Airway epithelial cell (primary cell): ENCODE data around the gene PIK3CG. TPM values are rescaled to one million over a fixed set of nuclear protein-coding genes. Genes with fewer than 3 reads are reported as not detected.

ENCODE experiments used
- total RNA-seq: library from RNA; depleted of rRNA; stranded (reverse); fragments of >200 nt; gene quantifications from 2 replicates; pipeline ENCODE4 v1.2.3, GENCODE V29; 2015

Gene PIK3CG
- not detected in 2 replicates for total RNA-seq

DNA sequence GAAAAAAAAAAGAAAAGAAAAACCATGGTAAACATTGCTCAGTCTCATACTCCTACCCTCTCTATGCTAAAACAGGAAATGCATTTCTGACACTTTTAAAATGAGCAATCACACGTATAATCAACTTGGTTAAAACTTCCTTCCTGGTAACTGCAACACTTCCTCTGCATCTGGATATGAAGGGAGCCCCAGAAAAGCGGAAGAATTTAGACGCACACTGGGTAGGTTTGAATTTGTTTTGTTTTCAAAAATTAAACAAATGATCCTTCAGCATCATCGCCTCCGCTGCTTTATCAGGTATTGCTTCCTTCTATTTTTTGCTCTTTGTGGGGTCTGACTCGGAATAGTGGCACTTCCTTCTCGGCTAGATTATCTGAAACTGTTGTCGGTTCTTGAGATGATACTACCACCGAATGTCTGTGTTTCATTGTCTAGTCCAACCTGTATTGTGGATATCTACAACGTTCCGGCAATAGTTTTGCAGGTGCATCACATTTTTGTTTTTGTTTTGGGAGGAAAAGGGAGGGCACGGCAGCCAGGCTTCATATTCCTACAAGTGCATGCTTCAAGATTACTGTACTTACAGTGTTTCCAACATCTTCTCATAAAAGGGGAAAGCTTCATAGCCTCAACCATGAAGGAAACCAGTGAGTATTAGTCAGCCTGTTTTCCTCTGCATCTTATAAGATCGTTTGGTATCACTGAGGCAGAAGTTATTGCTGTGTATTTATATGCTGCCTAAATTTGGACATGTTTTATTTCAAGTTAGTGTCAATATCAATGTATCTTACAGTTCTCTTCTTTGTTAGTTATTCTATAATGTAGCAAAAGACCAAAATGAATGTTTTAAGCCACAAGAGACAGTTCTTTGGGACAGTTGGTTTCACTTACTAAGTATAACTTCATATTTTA, at the start of gene PIK3CG:
Gene PIK3CG (plus strand): TSS at position 153 of the 912 bp plus-strand sequence. CDS start 2,280 bp downstream, outside the sequence.

Other genes with a start within 250 kb of the PIK3CG start
- 22.7 and 24.9 TPM in 2 replicates for gene CCDC71L, start 204.1 kb upstream of the PIK3CG start, total RNA-seq
- gene PRKAR2B, start 179.4 kb downstream of the PIK3CG start, total RNA-seq, result 0.07 TPM in 1 of 2 replicates, not detected in the other